AG04449 (cell line): ENCODE data around the gene KCNJ2.

Experiments
- CTCF ChIA-PET: fragments of 350-600 bp; formaldehyde crosslinking; extraction: SDS; loops from one replicate; lab custom pipeline; 2021; ENCODE audit warnings: antibody characterized with exemption; lab: Yijun Ruan, JAX
- POLR2A ChIA-PET: fragments of 400-600, 350-600 bp; formaldehyde crosslinking; extraction: SDS; loops from one replicate; lab custom pipeline; 2020; ENCODE audit warnings: antibody characterized with exemption, inconsistent platforms; lab: Yijun Ruan, JAX
- DNase-seq: peaks from one replicate; pipeline ENCODE4 v3.0.0-alpha.2; 2010; ENCODE audit warnings: low read depth, low spot score
- H3K4me3 ChIP-seq: 2 replicates; pipeline ENCODE4 v1.5.1; 2011; ENCODE audit warnings: low read depth, mild to moderate bottlenecking, control low read depth, low read length
- CTCF ChIP-seq: IDR thresholded peaks from one replicate; pipeline ENCODE4 v1.5.1; 2011; ENCODE audit warnings: mild to moderate bottlenecking, moderate library complexity, low read length, control low read depth, inconsistent platforms; ENCODE audit not compliant: insufficient read depth; ENCODE audit errors: missing control alignments

KCNJ2 gene

GRCh38 chr17:70144260-70144846 is 25.0 kb upstream of the KCNJ2 start:
- no peak overlapping the region for H3K4me3 ChIP-seq
- DNase-seq: no peak
- ChIA-PET POLR2A (no interaction called here), CTCF (interaction anchor here (0.6 to 8.2 kb wide), 16 partner anchors 8 to 578 kb away, joined by 3 to 114 read pairs (median 3); no protein-coding TSS in a partner anchor)
- TF ChIP-seq CTCF: peak; percentile 24

GRCh38 chr17:70153210-70153609 is 16.1 kb upstream of the KCNJ2 start:
- ChIA-PET CTCF (interaction anchor here (1.0 to 1.5 kb wide), 2 partner anchors 10 to 544 kb away, joined by 3 to 10 read pairs; no protein-coding TSS in a partner anchor), POLR2A (no interaction called here)
- DNase-seq: no peak
- no peak overlapping the region for H3K4me3 ChIP-seq
- no peak for TF ChIP-seq CTCF

GRCh38 chr17:70157151-70157550 is 12.2 kb upstream of the KCNJ2 start:
- ChIA-PET POLR2A (no interaction called here), CTCF (no interaction called here)
- no peak for DNase-seq
- TF ChIP-seq CTCF: no peak
- H3K4me3 ChIP-seq: no peak overlapping the region

GRCh38 chr17:70158180-70158579 is 11.2 kb upstream of the KCNJ2 start:
- DNase-seq: no peak
- no peak overlapping the region for H3K4me3 ChIP-seq
- TF ChIP-seq CTCF: no peak
- POLR2A ChIA-PET: no interaction called here
- CTCF ChIA-PET: no interaction called here

GRCh38 chr17:70158591-70158990 is 10.7 kb upstream of the KCNJ2 start:
- DNase-seq: no peak
- H3K4me3 ChIP-seq: no peak overlapping the region
- ChIA-PET POLR2A (no interaction called here), CTCF (interaction anchor here (1.2 to 1.5 kb wide), 2 partner anchors 14 to 590 kb away, joined by 3 to 4 read pairs; no protein-coding TSS in a partner anchor)
- TF ChIP-seq CTCF: no peak

- TF ChIP-seq CTCF: no peak
- ChIA-PET CTCF (interaction anchor here (0.7 to 1.5 kb wide), 5 partner anchors 15 to 591 kb away, joined by 3 to 4 read pairs (median 3); no protein-coding TSS in a partner anchor), POLR2A (no interaction called here)
- no peak overlapping the region for H3K4me3 ChIP-seq
- no peak for DNase-seq
These were observed 9.4 kb upstream of the KCNJ2 start for GRCh38 chr17:70159980-70160379.
